Fibroblast of the aortic adventitia (primary cell): ENCODE data around the gene TMEM107. TPM values are rescaled to one million over a fixed set of nuclear protein-coding genes. Genes with fewer than 3 reads are reported as not detected.

ENCODE experiments used
- DNase-seq: peaks from one replicate; pipeline ENCODE4 v3.0.0-alpha.2; 2010; ENCODE audit warnings: low read depth
- H3K4me3 ChIP-seq: 2 replicates; pipeline ENCODE4 v1.5.1; 2011; ENCODE audit warnings: low read depth, mild to moderate bottlenecking, control low read depth, low read length, moderate library complexity
- total RNA-seq: library from RNA; depleted of rRNA; stranded (reverse); fragments of >200 nt; gene quantifications from 2 replicates; pipeline ENCODE4 v1.2.3, GENCODE V29; 2012; ENCODE audit warnings: low replicate concordance
- TF ChIP-seq, protein P1 (sequence below): IDR thresholded peaks from 2 replicates; pipeline ENCODE4 v1.5.1; 2011; ENCODE audit warnings: mild to moderate bottlenecking, low read length, control low read depth, inconsistent platforms; ENCODE audit not compliant: insufficient read depth

TMEM107 gene
- total RNA-seq, 1 donor: 32.7 TPM

DNA sequence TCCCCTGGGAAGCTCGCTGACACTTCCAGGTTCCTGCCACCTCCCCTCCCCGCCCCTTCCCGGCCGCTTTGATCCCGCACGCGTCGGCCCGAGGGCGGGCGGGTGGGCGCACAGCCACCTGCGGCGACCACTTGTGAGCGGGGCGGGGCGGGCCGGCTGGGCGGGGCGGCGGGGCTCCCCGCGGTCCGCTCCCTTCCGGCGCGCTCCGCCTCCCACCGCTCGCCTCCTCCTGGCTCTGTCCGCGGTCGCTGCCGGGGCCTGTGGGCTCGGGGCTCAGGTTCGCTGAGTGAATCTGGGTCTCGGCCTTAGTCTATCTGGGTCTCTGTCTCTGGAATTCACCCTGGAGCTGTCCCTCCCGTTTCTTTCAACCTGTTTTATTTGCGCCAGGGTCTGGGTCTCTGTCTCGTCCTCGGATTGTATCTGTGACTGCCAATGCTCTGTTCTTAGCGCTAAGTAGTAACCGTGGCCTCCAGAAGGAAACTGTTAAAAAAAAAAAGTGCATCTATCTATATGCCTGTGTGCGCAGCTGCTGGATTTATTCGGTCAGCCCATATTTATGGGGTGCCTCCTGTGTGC lies 49.6 kb downstream of the TMEM107 start:
- H3K4me3 ChIP-seq: peak overlapping the region; percentile 72
- DNase-seq: peak; percentile 38
- TF ChIP-seq, protein P1, sequence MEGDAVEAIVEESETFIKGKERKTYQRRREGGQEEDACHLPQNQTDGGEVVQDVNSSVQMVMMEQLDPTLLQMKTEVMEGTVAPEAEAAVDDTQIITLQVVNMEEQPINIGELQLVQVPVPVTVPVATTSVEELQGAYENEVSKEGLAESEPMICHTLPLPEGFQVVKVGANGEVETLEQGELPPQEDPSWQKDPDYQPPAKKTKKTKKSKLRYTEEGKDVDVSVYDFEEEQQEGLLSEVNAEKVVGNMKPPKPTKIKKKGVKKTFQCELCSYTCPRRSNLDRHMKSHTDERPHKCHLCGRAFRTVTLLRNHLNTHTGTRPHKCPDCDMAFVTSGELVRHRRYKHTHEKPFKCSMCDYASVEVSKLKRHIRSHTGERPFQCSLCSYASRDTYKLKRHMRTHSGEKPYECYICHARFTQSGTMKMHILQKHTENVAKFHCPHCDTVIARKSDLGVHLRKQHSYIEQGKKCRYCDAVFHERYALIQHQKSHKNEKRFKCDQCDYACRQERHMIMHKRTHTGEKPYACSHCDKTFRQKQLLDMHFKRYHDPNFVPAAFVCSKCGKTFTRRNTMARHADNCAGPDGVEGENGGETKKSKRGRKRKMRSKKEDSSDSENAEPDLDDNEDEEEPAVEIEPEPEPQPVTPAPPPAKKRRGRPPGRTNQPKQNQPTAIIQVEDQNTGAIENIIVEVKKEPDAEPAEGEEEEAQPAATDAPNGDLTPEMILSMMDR: no peak

DNA sequence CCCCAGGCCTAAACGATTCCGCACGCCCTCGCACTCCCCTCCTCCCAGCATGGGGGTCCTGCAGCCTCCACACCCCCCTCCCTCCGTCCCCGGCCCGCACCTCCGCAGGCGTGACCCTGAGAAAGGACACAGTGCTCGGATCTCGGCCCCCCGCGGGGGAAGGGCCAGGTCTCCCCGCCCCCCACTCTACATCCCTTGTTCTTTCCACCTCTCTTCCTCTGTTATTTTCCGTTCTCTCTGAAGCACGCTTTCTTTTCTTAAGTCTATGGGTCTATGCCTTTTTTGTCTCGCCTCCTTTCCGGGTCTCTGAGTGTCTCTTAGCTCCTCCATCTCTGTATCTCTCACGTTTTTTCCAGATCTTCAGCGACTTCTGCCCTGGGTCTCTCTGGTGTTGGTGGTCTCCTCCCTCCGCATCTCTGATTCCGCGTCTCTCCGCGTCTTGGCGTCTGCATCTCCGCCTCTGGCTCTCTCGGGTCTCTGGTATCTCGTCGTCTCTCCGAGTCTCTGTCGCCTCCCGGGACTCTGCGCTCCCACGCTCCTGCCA lies 50.2 kb downstream of the TMEM107 start:
- TF ChIP-seq, protein P1: no peak
- DNase-seq: peak; percentile 18
- peak overlapping the region; percentile 72 for H3K4me3 ChIP-seq

DNA sequence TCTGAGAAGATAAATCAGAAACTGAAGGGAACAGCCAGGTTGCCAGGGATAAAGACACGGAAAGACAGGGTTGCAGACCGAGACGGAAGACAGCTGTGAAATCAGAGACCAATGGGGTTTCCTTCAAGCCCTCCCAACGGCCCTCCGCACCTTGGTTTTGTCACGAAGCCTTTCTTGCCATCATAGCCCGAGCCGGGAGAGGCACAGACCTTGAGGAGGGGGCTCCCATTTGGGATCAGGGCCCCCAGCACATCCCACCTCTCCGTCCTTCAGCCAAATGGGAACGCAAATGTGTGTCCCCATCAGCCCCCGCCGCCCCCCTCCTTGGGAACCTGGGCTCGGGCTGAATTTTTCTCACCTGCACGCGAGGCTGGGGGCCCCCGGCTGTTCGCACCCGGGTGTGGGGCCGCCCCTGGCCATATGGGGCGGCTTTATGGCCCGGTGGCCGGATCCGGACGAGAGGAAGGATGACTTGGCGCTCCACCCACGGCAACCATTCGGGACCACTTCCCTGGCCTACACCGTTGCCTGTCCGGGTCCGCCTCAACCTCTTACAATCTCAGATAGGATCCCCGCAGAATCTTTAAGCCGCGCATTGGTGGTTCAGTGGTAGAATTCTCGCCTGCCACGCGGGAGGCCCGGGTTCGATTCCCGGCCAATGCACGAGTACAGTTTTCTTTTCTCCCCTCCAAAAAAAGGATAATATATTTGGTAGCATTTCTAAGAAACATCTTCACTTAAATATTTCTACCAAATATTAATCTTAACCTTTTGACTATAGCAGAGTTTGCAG lies 50.8 kb downstream of the TMEM107 start:
- peak overlapping the region; percentile 72 for H3K4me3 ChIP-seq
- TF ChIP-seq, protein P1: no peak
- peak; percentile 71 for DNase-seq

DNA sequence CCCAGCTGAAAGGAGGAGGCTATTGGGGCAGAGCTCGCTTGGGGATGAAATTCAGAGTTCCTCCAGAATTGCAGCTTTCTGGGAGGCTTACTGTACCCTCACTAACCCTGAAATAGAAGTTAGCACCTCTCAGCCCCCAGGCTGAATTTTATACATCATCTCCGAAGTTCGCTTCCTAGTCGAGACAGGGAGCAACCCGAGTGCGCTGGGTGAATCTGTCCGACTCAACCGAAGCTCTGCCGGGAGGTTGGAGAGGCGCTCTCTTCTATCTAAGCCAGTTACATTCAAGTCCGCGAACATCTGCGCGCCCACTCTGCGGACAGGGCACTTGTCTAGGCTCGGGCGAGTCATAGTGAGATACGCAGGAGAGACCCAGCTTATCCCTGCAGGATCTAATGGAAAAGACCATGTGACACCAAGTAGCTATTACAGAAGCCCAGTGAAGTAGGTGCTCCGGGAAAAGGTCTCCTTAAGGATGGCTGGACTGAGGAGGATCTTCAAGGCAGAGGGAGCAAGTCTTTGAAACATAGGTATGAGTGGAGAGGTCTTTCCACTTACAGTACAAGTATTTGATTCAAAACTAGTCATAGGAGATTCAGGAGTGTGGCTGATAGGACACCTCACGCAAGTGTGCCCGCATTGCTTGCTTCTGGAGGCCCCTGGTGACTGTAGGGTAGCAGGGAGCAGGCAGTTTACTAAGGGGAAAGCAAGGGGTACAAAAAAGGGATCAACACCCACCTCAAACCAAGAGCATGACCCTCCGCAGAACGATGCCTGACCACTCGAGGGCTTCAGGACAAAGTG lies 51.6 kb downstream of the TMEM107 start:
- peak overlapping the region; percentile 71 for H3K4me3 ChIP-seq
- TF ChIP-seq, protein P1: no peak
- peak; percentile 33 for DNase-seq

DNA sequence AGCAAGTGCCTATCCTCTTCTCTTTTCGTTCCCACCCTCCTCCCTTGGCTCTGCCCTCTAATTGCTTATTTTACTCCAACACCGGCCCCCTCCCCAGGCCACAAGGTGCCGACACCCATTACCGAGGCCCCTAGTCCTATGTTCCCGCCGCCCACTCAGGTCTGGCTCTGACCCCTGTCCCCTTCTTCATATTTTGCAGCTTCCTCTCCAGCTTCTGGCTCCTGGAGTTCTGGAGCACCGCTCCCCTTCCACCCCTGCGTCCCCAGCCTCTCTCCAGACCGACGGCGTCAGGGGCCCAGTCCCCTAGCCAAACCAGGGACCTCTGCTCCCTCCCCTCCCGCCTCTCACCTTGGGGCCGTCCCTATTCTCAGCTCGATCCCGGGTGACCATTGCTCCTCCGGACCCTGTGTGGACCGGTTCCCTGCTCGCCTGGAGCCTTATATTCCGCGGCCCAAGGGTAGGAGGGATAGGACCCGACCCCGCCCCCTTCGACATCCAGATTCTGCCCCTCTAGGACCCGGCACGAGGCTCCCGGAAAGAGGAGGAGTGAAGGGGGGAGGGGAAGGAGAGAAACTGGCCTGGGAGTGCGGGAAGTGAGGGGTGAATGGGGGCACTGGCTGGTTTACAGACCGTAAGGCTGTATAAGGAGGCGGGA lies 52.4 kb downstream of the TMEM107 start, which contains the start of gene HES7:
TSS of gene HES7 (minus strand) at position 412 of the 655 bp plus-strand sequence. CDS start at position 390, 22 bp downstream.
- TF ChIP-seq, protein P1: no peak
- H3K4me3 ChIP-seq: peak within 1 kb of the TSS; percentile 71
- no peak for DNase-seq
